Progenitor cell of endocrine pancreas (in vitro differentiated cells): Measurements from ENCODE around the gene BHLHA9. TPM values are rescaled to one million over a fixed set of nuclear protein-coding genes. Genes with fewer than 3 reads are reported as not detected.

Experiments
- DNase-seq: peaks from one replicate; pipeline ENCODE4 v3.0.0; 2021; ENCODE audit warnings: low spot score; ENCODE audit not compliant: unreplicated experiment
- H3K27ac Mint-ChIP-seq: 2 replicates; pipeline ENCODE4 v1.8.0; 2021; ENCODE audit warnings: mild to moderate bottlenecking, moderate library complexity, mixed read lengths
- H3K27me3 Mint-ChIP-seq: 2 replicates; pipeline ENCODE4 v1.8.0; 2021; ENCODE audit warnings: mixed read lengths
- H3K36me3 Mint-ChIP-seq: 2 replicates; pipeline ENCODE4 v1.8.0; 2022; ENCODE audit warnings: mixed read lengths; ENCODE audit not compliant: insufficient read depth
- H3K4me1 Mint-ChIP-seq: 2 replicates; pipeline ENCODE4 v1.8.0; 2021; ENCODE audit warnings: low read depth, mixed read lengths
- H3K4me3 Mint-ChIP-seq: 2 replicates; pipeline ENCODE4 v1.8.0; 2021; ENCODE audit warnings: low read depth, mild to moderate bottlenecking, moderate library complexity, mixed read lengths
- H3K9me3 Mint-ChIP-seq: 2 replicates; pipeline ENCODE4 v1.8.0; 2021; ENCODE audit warnings: low read depth, mixed read lengths
- total RNA-seq: library from RNA; stranded (reverse); gene quantifications from 2 replicates; pipeline ENCODE4 v1.2.1, GENCODE V29; 2021
- TF ChIP-seq, protein P1 (sequence below): fragments of 200-600 bp; sonication (generic); IDR thresholded peaks from one replicate; pipeline ENCODE4 v1.5.0; 2021; ENCODE audit warnings: antibody characterized with exemption, mild to moderate bottlenecking; ENCODE audit not compliant: unreplicated experiment

BHLHA9 gene
- total RNA-seq, 1 donor from 2014 or later, result not detected

DNA sequence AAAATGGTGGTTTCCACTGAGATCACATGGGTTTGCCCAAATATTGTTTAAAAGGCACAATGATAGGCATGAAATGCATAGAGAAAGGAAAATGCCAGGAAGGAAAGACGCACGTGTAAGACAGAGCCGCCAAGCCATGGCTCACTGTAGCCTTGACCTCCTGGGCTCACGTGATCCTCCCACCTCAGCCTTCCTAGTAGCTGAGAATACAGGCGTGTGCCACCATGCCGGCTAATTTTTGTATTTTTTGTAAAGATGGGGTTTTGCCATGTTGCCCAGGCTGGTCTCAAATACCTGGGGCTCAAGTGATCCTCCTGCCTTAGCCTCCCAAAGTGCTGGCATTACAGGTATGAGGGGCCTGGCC is 4.0 kb downstream of the BHLHA9 start:
- TF ChIP-seq, protein P1, sequence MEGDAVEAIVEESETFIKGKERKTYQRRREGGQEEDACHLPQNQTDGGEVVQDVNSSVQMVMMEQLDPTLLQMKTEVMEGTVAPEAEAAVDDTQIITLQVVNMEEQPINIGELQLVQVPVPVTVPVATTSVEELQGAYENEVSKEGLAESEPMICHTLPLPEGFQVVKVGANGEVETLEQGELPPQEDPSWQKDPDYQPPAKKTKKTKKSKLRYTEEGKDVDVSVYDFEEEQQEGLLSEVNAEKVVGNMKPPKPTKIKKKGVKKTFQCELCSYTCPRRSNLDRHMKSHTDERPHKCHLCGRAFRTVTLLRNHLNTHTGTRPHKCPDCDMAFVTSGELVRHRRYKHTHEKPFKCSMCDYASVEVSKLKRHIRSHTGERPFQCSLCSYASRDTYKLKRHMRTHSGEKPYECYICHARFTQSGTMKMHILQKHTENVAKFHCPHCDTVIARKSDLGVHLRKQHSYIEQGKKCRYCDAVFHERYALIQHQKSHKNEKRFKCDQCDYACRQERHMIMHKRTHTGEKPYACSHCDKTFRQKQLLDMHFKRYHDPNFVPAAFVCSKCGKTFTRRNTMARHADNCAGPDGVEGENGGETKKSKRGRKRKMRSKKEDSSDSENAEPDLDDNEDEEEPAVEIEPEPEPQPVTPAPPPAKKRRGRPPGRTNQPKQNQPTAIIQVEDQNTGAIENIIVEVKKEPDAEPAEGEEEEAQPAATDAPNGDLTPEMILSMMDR, result no peak
- no peak for DNase-seq
- Mint-ChIP-seq H3K27me3 (peaks cover 40% of the 10 kb centered on the region), H3K36me3 (no peaks in the 10 kb centered on the region), H3K9me3 (no peaks in the 10 kb centered on the region), H3K27ac (no peak overlapping the region), H3K4me3 (no peak overlapping the region), H3K4me1 (no peaks in the 10 kb centered on the region)

DNA sequence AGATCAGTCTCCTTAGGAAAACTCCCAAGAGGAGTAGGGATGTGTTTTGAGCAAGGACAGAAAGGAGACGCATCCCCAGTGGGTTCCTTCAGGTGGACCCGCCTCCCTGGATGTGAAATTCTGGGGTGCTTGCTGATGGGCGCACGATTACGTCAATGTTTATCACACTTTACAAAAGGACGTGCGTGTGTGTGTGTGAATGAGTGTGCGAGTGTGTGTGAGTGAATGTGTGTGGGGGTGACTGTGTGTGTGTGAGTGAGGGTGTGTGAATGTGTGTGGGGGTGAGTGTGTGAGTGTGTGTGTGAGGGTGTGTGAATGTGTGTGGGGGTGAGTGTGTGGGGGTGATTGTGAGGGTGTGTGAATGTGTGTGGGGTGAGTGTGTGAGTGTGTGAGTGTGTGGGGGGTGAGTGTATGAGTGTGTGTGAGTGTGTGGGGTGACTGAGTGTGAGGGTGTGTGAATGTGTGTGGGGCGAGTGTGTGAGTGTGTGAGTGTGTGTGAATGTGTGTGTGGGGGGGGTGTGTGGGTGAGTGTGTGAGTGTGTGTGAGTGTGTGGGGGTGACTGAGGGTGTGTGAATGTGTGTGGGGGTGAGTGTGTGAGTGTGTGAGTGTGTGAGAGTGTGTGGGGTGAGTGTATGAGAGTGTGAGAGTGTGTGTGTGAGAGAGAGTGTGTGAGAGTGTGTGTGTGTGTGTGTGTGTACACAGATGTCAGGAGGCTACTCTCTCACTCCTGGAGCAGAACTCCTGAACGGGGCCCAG is 5.1 kb downstream of the BHLHA9 start:
- Mint-ChIP-seq H3K36me3 (no peaks in the 10 kb centered on the region), H3K27me3 (peaks cover 35% of the 10 kb centered on the region), H3K4me1 (no peaks in the 10 kb centered on the region), H3K4me3 (no peak overlapping the region), H3K9me3 (no peaks in the 10 kb centered on the region), H3K27ac (no peak overlapping the region)
- DNase-seq, result no peak
- TF ChIP-seq, protein P1, result no peak

DNA sequence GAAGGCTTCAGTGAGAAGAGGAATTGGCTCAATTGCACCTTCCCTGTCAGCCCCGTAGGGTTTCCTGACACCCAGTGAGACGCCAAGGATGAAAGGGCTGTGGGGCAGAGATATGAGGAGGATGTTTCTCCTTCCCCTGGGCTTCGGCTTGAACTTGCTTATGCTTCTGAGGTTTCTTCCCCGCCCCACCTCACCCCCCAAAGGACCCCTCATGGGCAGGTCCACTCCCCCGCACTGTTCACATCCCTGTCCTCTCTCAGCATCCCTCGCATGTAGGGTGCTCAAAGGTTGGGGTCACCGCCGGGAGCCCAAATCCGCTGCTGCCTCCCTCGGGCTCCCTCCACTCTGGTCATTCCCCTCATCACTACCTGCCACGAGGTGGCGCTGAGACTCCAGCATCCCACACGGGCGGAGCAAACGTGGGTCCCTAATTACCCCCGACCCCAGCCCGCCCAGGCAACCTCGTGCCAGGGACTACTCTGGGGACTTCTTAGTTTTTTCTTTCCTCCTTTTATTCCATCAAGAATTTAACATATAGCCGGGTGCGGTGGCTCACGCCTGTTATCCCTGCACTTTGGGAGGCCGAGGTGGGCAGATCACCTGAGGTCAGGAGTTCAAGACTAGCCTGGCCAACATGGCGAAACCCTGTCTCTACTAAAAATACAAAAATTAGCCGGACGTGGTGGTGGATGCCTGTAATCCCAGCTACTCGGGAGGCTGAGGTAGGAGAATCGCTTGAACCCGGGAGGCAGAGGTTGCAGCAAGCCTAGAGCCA is 5.9 kb downstream of the BHLHA9 start:
- TF ChIP-seq, protein P1, result peak; percentile 84
- peaks cover 38% of the 10 kb centered on the region for H3K27me3 Mint-ChIP-seq
- H3K9me3 Mint-ChIP-seq, result no peaks in the 10 kb centered on the region
- DNase-seq, result peak; percentile 66
- no peaks in the 10 kb centered on the region for H3K36me3 Mint-ChIP-seq
- H3K4me3 Mint-ChIP-seq, result no peak overlapping the region
- H3K4me1 Mint-ChIP-seq, result no peaks in the 10 kb centered on the region
- H3K27ac Mint-ChIP-seq, result no peak overlapping the region

DNA sequence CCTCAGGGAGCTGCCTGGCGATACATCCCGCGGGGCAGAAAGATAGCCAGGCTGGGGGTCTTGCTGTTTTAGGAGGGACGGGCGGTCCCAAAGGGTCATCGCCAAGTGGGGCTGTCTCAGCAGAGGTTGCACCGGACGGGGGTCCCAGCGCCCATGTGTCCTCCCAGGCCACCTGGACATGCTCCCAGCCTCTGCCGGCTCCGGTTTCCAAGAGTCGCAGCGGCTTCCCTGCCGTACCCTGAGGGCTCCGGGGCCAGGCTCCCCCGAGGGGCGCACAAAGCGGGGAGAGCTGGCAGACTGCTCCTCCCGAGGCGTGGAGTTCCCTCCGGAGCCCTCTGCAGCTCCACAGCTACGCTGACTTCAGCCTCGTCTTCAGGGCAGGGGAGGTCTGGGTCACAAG is 10.4 kb downstream of the BHLHA9 start:
- H3K36me3 Mint-ChIP-seq, result no peaks in the 10 kb centered on the region
- H3K4me3 Mint-ChIP-seq, result no peak overlapping the region
- peaks cover 13% of the 10 kb centered on the region for H3K27me3 Mint-ChIP-seq

DNA sequence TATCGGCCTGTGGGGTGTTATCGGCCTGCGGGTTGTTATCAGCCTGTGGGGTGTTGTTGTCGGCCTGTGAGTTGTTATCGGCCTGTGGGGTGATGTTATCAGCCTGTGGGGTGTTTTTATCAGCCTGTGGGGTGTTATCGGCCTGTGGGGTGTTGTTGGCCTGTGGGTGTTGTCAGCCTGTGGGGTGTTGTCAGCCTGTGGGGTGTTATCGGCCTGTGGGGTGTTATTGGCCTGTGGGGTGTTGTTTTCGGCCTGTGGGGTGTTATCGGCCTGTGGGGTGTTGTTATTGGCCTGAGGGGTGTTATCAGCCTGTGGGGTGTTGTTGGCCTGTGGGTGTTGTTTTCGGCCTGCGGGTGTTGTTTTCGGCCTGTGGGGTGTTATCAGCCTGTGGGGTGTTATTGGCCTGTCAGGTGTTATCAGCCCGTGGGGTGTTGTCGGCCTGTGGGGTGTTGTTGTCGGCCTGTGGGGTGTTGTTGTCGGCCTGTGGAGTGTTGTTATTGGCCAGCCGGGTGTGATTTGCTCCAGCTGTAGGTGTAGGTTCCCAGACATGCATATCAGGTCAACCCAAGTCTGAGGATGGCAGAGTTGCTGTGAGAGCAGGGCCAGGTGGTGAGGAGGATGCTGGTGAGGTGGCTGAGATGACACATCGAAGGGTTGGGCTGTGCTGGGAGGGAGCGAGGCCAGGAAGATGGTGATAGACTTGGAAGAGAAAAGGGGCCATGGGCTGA is 16.3 kb downstream of the BHLHA9 start:
- H3K27me3 Mint-ChIP-seq, result peaks cover 11% of the 10 kb centered on the region
- H3K4me3 Mint-ChIP-seq, result no peak overlapping the region
- no peaks in the 10 kb centered on the region for H3K4me1 Mint-ChIP-seq
- no peak overlapping the region for H3K27ac Mint-ChIP-seq
- TF ChIP-seq, protein P1, result no peak
- peaks cover 9% of the 10 kb centered on the region for H3K9me3 Mint-ChIP-seq
- DNase-seq, result no peak
- peaks cover 2% of the 10 kb centered on the region for H3K36me3 Mint-ChIP-seq

More for the DNA sequence above, 10.4 kb downstream of the BHLHA9 start:
- Mint-ChIP-seq H3K4me1 (no peaks in the 10 kb centered on the region), H3K27ac (no peak overlapping the region), H3K9me3 (no peaks in the 10 kb centered on the region)
- no peak for DNase-seq
- TF ChIP-seq, protein P1, result no peak
